T-cell (primary cell): ENCODE results near the gene PJVK. TPM values are rescaled to one million over a fixed set of nuclear protein-coding genes. Genes with fewer than 3 reads are reported as not detected.
A peak's percentile ranks its signal among the peaks of the same experiment; 100 is the strongest.

Source experiments
- ATAC-seq, 4 experiments: fragments of 200-7000 bp in 3 of 4; fragments of 150-1000 bp in 1 of 4; cut with Tn5 transposase; replicated peaks in 1 of 4; 1 replicate in 3 of 4; 2 replicates in 1 of 4; pipeline ENCODE4 v1.10.0; 2021; ENCODE audit warnings: moderate library complexity in 3 of 4, mild to moderate bottlenecking in 2 of 4, moderate number of reproducible peaks in 1 of 4
- CTCF ChIA-PET, 2 donors: fragments of 300-600 bp; sonication (Branson Sonifier 250); formaldehyde crosslinking; loops; one replicate each; lab custom pipeline; 2022; ENCODE audit warnings: antibody characterized with exemption in 2 of 2; lab: Charles Lee
- POLR2A ChIA-PET, 2 donors: fragments of 300-600 bp; sonication (Branson Sonifier 250); formaldehyde crosslinking; loops; one replicate each; lab custom pipeline; 2022; ENCODE audit warnings: antibody characterized with exemption in 2 of 2; lab: Charles Lee
- DNase-seq, 35 experiments: peaks; one replicate each; pipeline versions ENCODE4 v3.0.0 to v3.0.0-alpha.2; 2013 to 2023
- H3K27ac ChIP-seq: one replicate; pipeline ENCODE4 v1.5.1; 2013; ENCODE audit warnings: low read length
- H3K27me3 ChIP-seq, 2 experiments: replicated peaks in 1 of 2; 1 replicate in 1 of 2; 2 replicates in 1 of 2; pipeline versions ENCODE4 v1.6.1 to v1.7.0; 2013; ENCODE audit warnings: low read length in 1 of 2, mixed read lengths in 1 of 2; ENCODE audit not compliant: control insufficient read depth in 2 of 2, insufficient read depth in 2 of 2; ENCODE audit errors: extremely low read depth in 1 of 2
- H3K36me3 ChIP-seq, 2 donors: 1 replicate in 1 of 2; 2 replicates in 1 of 2; pipeline versions ENCODE4 v1.6.1 to v1.7.0; 2013; ENCODE audit warnings: low read length in 1 of 2; ENCODE audit not compliant: control insufficient read depth in 2 of 2, insufficient read depth in 1 of 2; ENCODE audit errors: extremely low read depth in 1 of 2
- H3K4me1 ChIP-seq, 2 experiments: 1 replicate in 1 of 2; 2 replicates in 1 of 2; pipeline versions ENCODE4 v1.6.1 to v1.7.0; 2013; ENCODE audit warnings: low read length in 2 of 2, mixed read lengths in 1 of 2; ENCODE audit not compliant: insufficient read depth in 2 of 2, control insufficient read depth in 1 of 2; ENCODE audit errors: extremely low read depth in 1 of 2
- H3K4me3 ChIP-seq, 2 donors: 1 replicate in 1 of 2; 2 replicates in 1 of 2; pipeline versions ENCODE4 v1.5.1 to v1.7.0; 2013; ENCODE audit warnings: mild to moderate bottlenecking in 2 of 2, low read length in 1 of 2, moderate library complexity in 1 of 2; ENCODE audit not compliant: control insufficient read depth in 1 of 2; ENCODE audit errors: extremely low read depth in 1 of 2
- H3K9me3 ChIP-seq: 2 replicates; pipeline ENCODE4 v1.7.0; 2013
- H3K27ac Mint-ChIP-seq, 2 donors: one replicate each; pipeline ENCODE4 v1.8.0; 2020 to 2021; ENCODE audit warnings: mild to moderate bottlenecking in 2 of 2, mixed read lengths in 2 of 2
- H3K27me3 Mint-ChIP-seq, 2 donors: one replicate each; pipeline ENCODE4 v1.8.0; 2021 to 2022; ENCODE audit warnings: mixed read lengths in 2 of 2
- H3K36me3 Mint-ChIP-seq: one replicate; pipeline ENCODE4 v1.8.0; 2021; ENCODE audit warnings: mixed read lengths
- H3K4me1 Mint-ChIP-seq, 3 donors: one replicate each; pipeline ENCODE4 v1.8.0; 2020 to 2022; ENCODE audit warnings: mixed read lengths in 3 of 3, mild to moderate bottlenecking in 1 of 3
- H3K4me3 Mint-ChIP-seq, 3 donors: one replicate each; pipeline ENCODE4 v1.8.0; 2020 to 2022; ENCODE audit warnings: mild to moderate bottlenecking in 3 of 3, mixed read lengths in 3 of 3, moderate library complexity in 3 of 3
- H3K9me3 Mint-ChIP-seq, 3 donors: one replicate each; pipeline ENCODE4 v1.8.0; 2020 to 2022; ENCODE audit warnings: mixed read lengths in 3 of 3
- WGBS: methylation state at CpG from one replicate; pipeline ENCODE4 v1.1.5; 2013; ENCODE audit warnings: missing lambda C conversion rate; ENCODE audit not compliant: insufficient coverage; 5-methylcytosine and 5-hydroxymethylcytosine counted together
- total RNA-seq, 35 experiments: library from RNA in 6 of 35; stranded (reverse) in 6 of 35; fragments of 120-200 nt in 1 of 35; gene quantifications; one replicate each; pipeline versions ENCODE4 v1.2.1 to v1.2.4 and lab custom pipeline; 2013 to 2026

PJVK gene
- total RNA-seq, 5 donors from 2014 or later (not counting 1 experiment from before 2014, with no cell fraction given): 1.8 to 5.2 (median 4.3) TPM

DNA sequence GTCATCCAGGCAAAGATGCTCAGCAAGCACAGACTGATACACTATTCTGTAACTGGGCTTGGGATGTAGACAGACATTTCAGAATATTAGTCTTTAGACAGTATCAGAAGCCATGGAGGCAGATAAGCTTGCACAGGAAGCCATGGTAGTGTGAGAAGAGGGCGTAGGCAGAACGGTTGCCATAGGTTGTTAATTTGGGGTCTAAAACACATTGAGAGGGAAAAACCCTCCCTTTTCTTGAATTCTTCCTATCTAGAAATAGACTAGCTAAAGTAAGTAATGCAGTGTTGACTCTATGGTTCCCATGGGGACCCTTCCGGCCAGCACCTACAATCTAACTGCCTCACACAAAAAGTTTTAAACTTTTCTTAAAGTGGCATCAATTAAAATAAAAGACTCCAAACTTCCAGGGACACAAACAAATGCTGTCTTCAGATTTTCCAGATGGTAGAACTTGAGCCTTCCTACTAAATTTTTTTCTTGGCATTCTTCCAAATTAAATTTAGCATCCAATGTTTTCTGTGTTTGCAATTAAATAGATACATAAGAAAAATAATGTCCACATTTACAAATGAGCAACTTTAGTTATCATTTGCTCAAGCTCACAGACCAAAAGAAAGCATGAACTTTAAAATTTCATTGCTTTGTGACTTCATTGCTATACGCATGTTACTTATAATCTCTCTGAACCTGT is 2.1 kb upstream of the PJVK start:
- ChIA-PET CTCF (interaction anchor here in 1 of 2 donors (1.0 kb wide), 1 partner anchor 74 kb away, joined by 4 read pairs; no protein-coding TSS in a partner anchor), POLR2A (interaction anchor here (0.5 to 1.1 kb wide), 6 partner anchors 8 to 67 kb away, joined by 3 to 9 read pairs (median 4); no protein-coding TSS in a partner anchor)
- Mint-ChIP-seq H3K27ac (peak overlapping the region; percentile 12 to 91), H3K36me3 (peaks cover 27% of the 10 kb centered on the region), H3K4me3 (peak overlapping the region; percentile 13 to 88 (median 86)), H3K4me1 (peaks cover 31 to 43% (median 37%) of the 10 kb centered on the region in 3 donors), H3K9me3 (no peaks in the 10 kb centered on the region), H3K27me3 (no peaks in the 10 kb centered on the region)
- H3K36me3 ChIP-seq: peaks cover 0 to 35% of the 10 kb centered on the region in 2 donors
- H3K27me3 ChIP-seq: no peaks in the 10 kb centered on the region
- H3K27ac ChIP-seq: peak overlapping the region; percentile 91
- no peak for ATAC-seq
- no peaks in the 10 kb centered on the region for H3K9me3 ChIP-seq
- WGBS: no CpG with 5 or more reads among the region's 4 CpGs
- peak in 1 of 35 experiments; percentile 13 for DNase-seq
- H3K4me1 ChIP-seq: peaks cover 10 to 27% of the 10 kb centered on the region in 2 experiments
- H3K4me3 ChIP-seq: no peak overlapping the region

DNA sequence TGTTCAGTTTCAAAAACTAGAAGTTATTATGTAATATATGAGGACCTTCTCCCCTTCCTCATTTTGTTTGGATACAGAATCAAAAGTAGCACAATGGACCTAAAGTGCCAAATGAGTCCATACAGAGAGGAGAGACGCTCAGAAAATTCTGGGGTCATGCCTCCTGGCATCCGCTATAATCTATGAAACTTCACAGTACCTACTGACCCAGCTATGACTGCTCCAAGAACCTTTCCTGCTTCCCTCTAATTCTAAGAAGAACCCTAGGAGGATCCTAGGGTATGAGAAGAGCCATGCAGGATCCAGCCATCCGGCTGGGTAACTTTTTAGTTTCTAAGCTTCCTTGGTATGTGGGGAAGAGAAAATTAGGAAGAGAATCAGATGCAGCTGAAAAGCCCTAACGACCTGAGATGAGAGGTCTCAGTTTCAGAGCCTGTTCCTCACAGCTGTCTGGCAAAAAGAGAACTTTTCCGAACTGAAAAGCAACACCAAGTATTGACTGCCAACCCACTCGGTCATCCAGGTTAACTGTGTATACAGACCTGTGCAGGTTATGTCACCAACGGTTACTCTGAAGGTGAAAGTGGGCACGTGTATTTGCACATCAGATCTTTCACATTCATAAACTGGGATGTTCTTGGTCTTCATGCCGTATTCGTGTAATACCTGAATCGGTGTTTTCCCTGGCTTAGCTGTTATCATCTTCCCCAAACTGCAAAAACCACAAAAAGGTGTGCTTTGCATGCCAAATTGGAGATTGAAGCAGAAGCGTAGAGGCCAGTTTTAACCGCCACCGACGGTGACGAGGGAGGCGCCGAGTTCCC is 1.3 kb upstream of the PJVK start:
- H3K27ac ChIP-seq: peak overlapping the region; percentile 91
- ChIA-PET CTCF (interaction anchor here in 1 of 2 donors (0.6 to 1.8 kb wide), 3 partner anchors 35 to 73 kb away, joined by 3 to 13 read pairs (median 4); no protein-coding TSS in a partner anchor), POLR2A (interaction anchor here (0.5 to 1.2 kb wide), 8 partner anchors 8 to 66 kb away, joined by 3 to 13 read pairs (median 4); no protein-coding TSS in a partner anchor)
- H3K27me3 ChIP-seq: no peaks in the 10 kb centered on the region
- Mint-ChIP-seq H3K4me3 (peak overlapping the region; percentile 86 to 88 (median 87)), H3K4me1 (peaks cover 28 to 37% (median 37%) of the 10 kb centered on the region in 3 donors), H3K9me3 (no peaks in the 10 kb centered on the region), H3K27me3 (no peaks in the 10 kb centered on the region), H3K36me3 (peaks cover 21% of the 10 kb centered on the region), H3K27ac (peak overlapping the region; percentile 86 to 91)
- 6% methylated on average over 13 of the region's 18 CpGs for WGBS
- ATAC-seq (no peak), DNase-seq (peak in 2 of 35 experiments; percentile 3 to 84)
- H3K4me3 ChIP-seq: peak overlapping the region; percentile 80 to 95
- H3K36me3 ChIP-seq: peaks cover 0 to 30% of the 10 kb centered on the region in 2 donors
- no peaks in the 10 kb centered on the region for H3K9me3 ChIP-seq
- H3K4me1 ChIP-seq: peaks cover 10 to 27% of the 10 kb centered on the region in 2 experiments

DNA sequence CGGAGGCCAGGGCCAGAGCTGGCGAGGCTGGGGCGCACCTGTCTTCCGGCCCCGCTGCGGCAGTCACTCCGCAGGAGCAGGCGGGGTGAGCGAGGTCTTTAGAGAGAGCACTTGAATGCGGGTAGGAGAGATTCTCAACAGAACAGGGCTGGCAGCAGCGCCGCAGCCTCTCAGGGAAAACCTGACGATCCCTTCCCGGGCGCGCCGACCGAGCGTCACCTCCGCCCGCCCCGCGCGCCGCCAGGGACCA is 729 bp upstream of the PJVK start:
- ChIA-PET CTCF (interaction anchor here in 1 of 2 donors (0.6 to 1.8 kb wide), 5 partner anchors 28 to 72 kb away, joined by 3 to 13 read pairs (median 3); partner anchors contain the start of gene FKBP7), POLR2A (interaction anchor here in 1 of 2 donors (0.9 to 1.2 kb wide), 6 partner anchors 9 to 36 kb away, joined by 3 to 13 read pairs (median 4); no protein-coding TSS in a partner anchor)
- no peaks in the 10 kb centered on the region for H3K27me3 Mint-ChIP-seq
- Histone ChIP-seq H3K9me3 (no peaks in the 10 kb centered on the region), H3K27me3 (no peaks in the 10 kb centered on the region), H3K27ac (peak overlapping the region; percentile 91), H3K4me1 (peaks cover 10 to 27% of the 10 kb centered on the region in 2 experiments), H3K4me3 (peak overlapping the region; percentile 80 to 95), H3K36me3 (peaks cover 0 to 24% of the 10 kb centered on the region in 2 donors)
- ATAC-seq (peak; percentile 54 to 64 (median 64)), DNase-seq (peak in 31 of 35 experiments; percentile 60 to 91 (median 74))
- under 1% methylated on average over 25 of the region's 25 CpGs for WGBS
- H3K4me1 Mint-ChIP-seq: peaks cover 25 to 33% (median 32%) of the 10 kb centered on the region in 3 donors
- no peaks in the 10 kb centered on the region for H3K9me3 Mint-ChIP-seq
- peaks cover 15% of the 10 kb centered on the region for H3K36me3 Mint-ChIP-seq
- H3K4me3 Mint-ChIP-seq: peak overlapping the region; percentile 86 to 88 (median 87)
- peak overlapping the region; percentile 86 to 91 for H3K27ac Mint-ChIP-seq

DNA sequence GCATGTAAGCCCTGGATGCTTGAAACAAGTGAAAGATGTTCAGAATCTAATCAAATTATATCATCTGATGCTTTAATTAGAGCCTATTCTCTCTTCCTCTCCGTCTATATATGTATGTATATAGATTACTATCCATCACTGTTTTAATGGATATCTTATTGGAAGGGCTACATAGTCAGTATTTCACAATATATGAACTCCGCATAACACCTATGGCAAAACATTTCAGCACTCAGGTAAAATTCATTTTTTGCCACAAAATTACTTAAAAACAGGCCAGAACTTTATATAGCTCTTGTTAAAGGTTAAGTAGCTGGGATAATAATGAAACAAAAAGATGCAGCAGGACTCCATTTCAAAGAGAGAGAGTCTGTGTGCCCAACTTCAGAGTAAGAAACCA is 1.2 kb downstream of the PJVK start:
- no CpG with 5 or more reads among the region's 2 CpGs for WGBS
- no peak overlapping the region for H3K27ac Mint-ChIP-seq

DNA sequence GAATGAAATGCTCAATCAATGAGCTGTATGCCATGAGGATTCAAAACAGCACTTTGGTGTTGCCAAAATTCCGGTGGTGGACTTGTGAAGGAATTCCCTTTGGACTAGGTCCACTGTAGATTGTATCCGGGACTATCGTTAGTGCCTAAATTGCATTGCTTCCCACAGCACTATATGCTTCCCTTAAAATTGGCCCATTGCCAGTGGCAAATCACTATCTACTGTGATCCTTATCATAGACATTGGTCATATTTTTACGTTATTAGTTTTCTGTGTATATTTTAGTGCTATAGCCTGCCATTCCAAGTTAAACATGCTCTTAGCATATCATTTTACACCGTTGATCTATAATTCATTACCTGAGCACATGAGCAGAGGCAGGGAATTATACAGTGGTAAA is 1.7 kb downstream of the PJVK start:
- Mint-ChIP-seq H3K36me3 (peaks cover 9% of the 10 kb centered on the region), H3K4me3 (no peak overlapping the region), H3K27me3 (no peaks in the 10 kb centered on the region), H3K27ac (no peak overlapping the region), H3K9me3 (no peaks in the 10 kb centered on the region), H3K4me1 (peaks cover 23 to 32% (median 29%) of the 10 kb centered on the region in 3 donors)
- POLR2A ChIA-PET: interaction anchor here in 1 of 2 donors (0.6 to 0.7 kb wide), 2 partner anchors 71 to 1188 kb away, joined by 4 read pairs; partner anchors contain the start of gene NFE2L2
- Histone ChIP-seq H3K27me3 (no peaks in the 10 kb centered on the region), H3K4me3 (no peak overlapping the region), H3K4me1 (peaks cover 10 to 27% of the 10 kb centered on the region in 2 experiments), H3K36me3 (peaks cover 0 to 8% of the 10 kb centered on the region in 2 donors), H3K9me3 (no peaks in the 10 kb centered on the region), H3K27ac (no peak overlapping the region)
- ATAC-seq (no peak), DNase-seq (no peak)
- CTCF ChIA-PET: interaction anchor here in 1 of 2 donors (1.0 to 1.1 kb wide), 2 partner anchors 21 to 38 kb away, joined by 3 read pairs; no protein-coding TSS in a partner anchor
- no CpG with 5 or more reads among the region's 5 CpGs for WGBS

More for the DNA sequence above, 1.2 kb downstream of the PJVK start:
- peaks cover 0 to 10% of the 10 kb centered on the region in 2 donors for H3K36me3 ChIP-seq
- peaks cover 10% of the 10 kb centered on the region for H3K36me3 Mint-ChIP-seq
- no peak overlapping the region for H3K4me3 ChIP-seq
- H3K27me3 ChIP-seq: no peaks in the 10 kb centered on the region
- H3K4me1 ChIP-seq: peaks cover 10 to 27% of the 10 kb centered on the region in 2 experiments
- peak overlapping the region; percentile 66 to 88 (median 83) for H3K4me3 Mint-ChIP-seq
- ChIA-PET POLR2A (interaction anchor here in 1 of 2 donors (0.6 kb wide), 1 partner anchor 1188 kb away, joined by 4 read pairs; the partner anchor contains the start of gene NFE2L2), CTCF (interaction anchor here in 1 of 2 donors (1.0 kb wide), 1 partner anchor 38 kb away, joined by 3 read pairs; no protein-coding TSS in a partner anchor)
- DNase-seq (no peak), ATAC-seq (no peak)
- no peaks in the 10 kb centered on the region for H3K9me3 ChIP-seq
- H3K27ac ChIP-seq: no peak overlapping the region
- H3K4me1 Mint-ChIP-seq: peaks cover 25 to 33% (median 32%) of the 10 kb centered on the region in 3 donors
- H3K9me3 Mint-ChIP-seq: no peaks in the 10 kb centered on the region
- H3K27me3 Mint-ChIP-seq: no peaks in the 10 kb centered on the region
